ENCODE results near the gene THEM4. TPM values are rescaled to one million over a fixed set of nuclear protein-coding genes. Genes with fewer than 3 reads are reported as not detected.
A peak's percentile ranks its signal among the peaks of the same experiment; 100 is the strongest.
"Not testable (repeated sequence)": the region's sequence is repeated elsewhere in the genome, so short reads cannot be mapped to it uniquely, and the experiment has no call there.

Gene THEM4
- total RNA-seq, 2 experiments from 2014 or later, result 33.5 to 34.0 TPM

- no peak for DNase-seq
- POLR2A ChIA-PET, result interaction anchor here (0.6 kb wide), 1 partner anchor 405 kb away, joined by 6 read pairs; no protein-coding TSS in a partner anchor
- CTCF ChIA-PET, result interaction anchor here (0.6 to 6.2 kb wide), 3 partner anchors 13 to 15 kb away, joined by 5 to 39 read pairs (median 6); no protein-coding TSS in a partner anchor
- no peaks in the 10 kb centered on the region for H3K27me3 Mint-ChIP-seq
- H3K36me3 Mint-ChIP-seq (ENCODE audit: low read depth), result no peaks in the 10 kb centered on the region
- no peaks in the 10 kb centered on the region for H3K9me3 Mint-ChIP-seq
- no peak overlapping the region for H3K4me3 Mint-ChIP-seq
- peaks cover 4% of the 10 kb centered on the region for H3K4me1 Mint-ChIP-seq
- H3K27ac Mint-ChIP-seq, result no peak overlapping the region
Measured at GRCh38 chr1:151860504-151861187, 48.7 kb downstream of the THEM4 start.

DNA sequence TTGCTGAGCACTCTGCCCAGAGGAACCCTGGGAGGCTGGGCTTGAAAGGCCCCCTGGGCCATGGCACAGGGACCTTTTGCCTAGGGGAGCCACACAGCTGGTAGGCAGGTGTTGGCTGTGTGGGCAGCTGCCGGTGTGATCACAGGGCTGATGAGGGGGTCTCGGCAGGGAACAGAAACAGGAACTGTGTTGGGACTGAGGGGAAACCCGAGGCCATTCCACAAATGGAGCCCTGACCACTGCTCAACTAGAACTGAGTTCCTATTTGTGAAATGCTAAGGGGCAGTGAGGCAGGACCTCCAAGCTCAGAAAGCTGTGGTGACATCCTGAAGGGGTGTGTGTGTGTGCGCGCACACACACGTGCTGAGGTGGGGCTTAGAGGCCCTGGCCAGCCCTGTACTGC lies 49.4 kb downstream of the THEM4 start:
- CTCF ChIA-PET, result interaction anchor here (0.8 to 6.2 kb wide), 4 partner anchors 13 to 40 kb away, joined by 3 to 39 read pairs (median 4); no protein-coding TSS in a partner anchor
- Mint-ChIP-seq H3K27ac (peak overlapping the region; percentile 60), H3K4me3 (no peak overlapping the region), H3K27me3 (no peaks in the 10 kb centered on the region), H3K36me3 (ENCODE audit: low read depth) (no peaks in the 10 kb centered on the region), H3K9me3 (no peaks in the 10 kb centered on the region), H3K4me1 (peaks cover 4% of the 10 kb centered on the region)
- no peak for DNase-seq
- POLR2A ChIA-PET, result interaction anchor here (0.6 kb wide), 1 partner anchor 405 kb away, joined by 6 read pairs; no protein-coding TSS in a partner anchor

GRCh38 chr1:151858886-151859665 lies 50.2 kb downstream of the THEM4 start:
- H3K36me3 Mint-ChIP-seq (ENCODE audit: low read depth), result no peaks in the 10 kb centered on the region
- CTCF ChIA-PET, result interaction anchor here (0.8 to 6.2 kb wide), 9 partner anchors 12 to 143 kb away, joined by 3 to 39 read pairs (median 4); partner anchors contain the start of gene C2CD4D

DNA sequence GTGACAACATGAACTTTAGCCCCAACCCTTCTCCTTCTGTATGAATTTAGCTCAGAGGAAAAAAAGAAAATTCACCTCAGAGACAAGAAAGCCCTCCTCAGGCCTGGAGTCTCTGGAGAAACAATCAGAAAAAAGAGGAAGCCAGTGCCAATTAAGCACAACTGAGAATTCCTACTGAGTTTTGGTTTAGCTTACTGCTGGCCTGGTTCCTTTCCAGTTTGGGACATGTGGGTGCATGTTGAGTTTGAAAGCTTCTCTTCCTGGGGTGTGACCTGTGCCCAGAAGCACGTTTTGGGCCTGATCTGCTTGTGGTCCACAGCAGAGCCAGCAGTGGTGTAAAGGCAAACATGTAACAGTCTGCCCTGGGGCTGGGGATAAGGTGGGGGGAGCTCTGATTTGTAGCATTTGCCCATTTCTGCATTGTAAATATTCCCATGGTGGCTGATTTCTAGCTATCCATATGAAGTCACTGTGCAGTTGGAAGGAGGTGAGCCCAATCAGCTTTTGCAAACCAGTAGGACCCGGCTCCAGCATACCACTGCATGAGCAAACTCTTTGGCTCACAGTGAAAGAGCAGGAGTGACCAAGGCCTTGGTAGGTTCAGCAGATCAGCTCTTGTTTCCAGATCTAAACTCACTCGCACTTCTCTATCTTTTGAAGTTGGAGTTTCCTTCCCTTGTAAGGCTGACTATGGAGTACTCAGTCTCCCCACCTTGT lies 51.1 kb downstream of the THEM4 start:
- H3K9me3 Mint-ChIP-seq, result no peaks in the 10 kb centered on the region
- no peak overlapping the region for H3K27ac Mint-ChIP-seq
- no peaks in the 10 kb centered on the region for H3K27me3 Mint-ChIP-seq
- no peak overlapping the region for H3K4me3 Mint-ChIP-seq
- peaks cover 4% of the 10 kb centered on the region for H3K4me1 Mint-ChIP-seq
- no peaks in the 10 kb centered on the region for H3K36me3 Mint-ChIP-seq (ENCODE audit: low read depth)
- ChIA-PET POLR2A (interaction anchor here (0.6 kb wide), 1 partner anchor 96 kb away, joined by 3 read pairs; no protein-coding TSS in a partner anchor), CTCF (interaction anchor here (1.2 to 6.2 kb wide), 6 partner anchors 11 to 144 kb away, joined by 3 to 39 read pairs (median 4); partner anchors contain the start of gene C2CD4D)
- no peak for DNase-seq

More at GRCh38 chr1:151858886-151859665, 50.2 kb downstream of the THEM4 start:
- H3K4me1 Mint-ChIP-seq, result peaks cover 4% of the 10 kb centered on the region
- DNase-seq, result no peak
- no peaks in the 10 kb centered on the region for H3K9me3 Mint-ChIP-seq
- H3K4me3 Mint-ChIP-seq, result no peak overlapping the region
- no peak overlapping the region for H3K27ac Mint-ChIP-seq
- POLR2A ChIA-PET, result no interaction called here
- H3K27me3 Mint-ChIP-seq, result no peaks in the 10 kb centered on the region

- no peaks in the 10 kb centered on the region for H3K27me3 Mint-ChIP-seq
- no peaks in the 10 kb centered on the region for H3K36me3 Mint-ChIP-seq (ENCODE audit: low read depth)
- no peak overlapping the region for H3K27ac Mint-ChIP-seq
- H3K4me1 Mint-ChIP-seq, result peaks cover 4% of the 10 kb centered on the region
- no peaks in the 10 kb centered on the region for H3K9me3 Mint-ChIP-seq
- ChIA-PET POLR2A (no interaction called here), CTCF (interaction anchor here (6.2 kb wide), 1 partner anchor 9 kb away, joined by 39 read pairs; no protein-coding TSS in a partner anchor)
- no peak for DNase-seq
- H3K4me3 Mint-ChIP-seq, result no peak overlapping the region
Measured at GRCh38 chr1:151855933-151856332, 53.4 kb downstream of the THEM4 start.

GRCh38 chr1:151855516-151855915 lies 53.8 kb downstream of the THEM4 start:
- H3K27me3 Mint-ChIP-seq; H3K9me3 Mint-ChIP-seq; DNase-seq; POLR2A ChIA-PET; H3K27ac Mint-ChIP-seq; H3K4me1 Mint-ChIP-seq; H3K4me3 Mint-ChIP-seq; H3K36me3 Mint-ChIP-seq (ENCODE audit: low read depth): not testable (repeated sequence)
- CTCF ChIA-PET, result interaction anchor here (6.2 kb wide), 1 partner anchor 9 kb away, joined by 39 read pairs; no protein-coding TSS in a partner anchor

GRCh38 chr1:151854658-151855057 lies 54.7 kb downstream of the THEM4 start:
- Mint-ChIP-seq H3K4me1 (peaks cover 3% of the 10 kb centered on the region), H3K27me3 (no peaks in the 10 kb centered on the region), H3K36me3 (ENCODE audit: low read depth) (no peaks in the 10 kb centered on the region), H3K27ac (no peak overlapping the region), H3K9me3 (no peaks in the 10 kb centered on the region), H3K4me3 (no peak overlapping the region)
- POLR2A ChIA-PET, result no interaction called here
- DNase-seq, result no peak
- CTCF ChIA-PET, result interaction anchor here (1.4 kb wide), 1 partner anchor 250 kb away, joined by 3 read pairs; no protein-coding TSS in a partner anchor

DNA sequence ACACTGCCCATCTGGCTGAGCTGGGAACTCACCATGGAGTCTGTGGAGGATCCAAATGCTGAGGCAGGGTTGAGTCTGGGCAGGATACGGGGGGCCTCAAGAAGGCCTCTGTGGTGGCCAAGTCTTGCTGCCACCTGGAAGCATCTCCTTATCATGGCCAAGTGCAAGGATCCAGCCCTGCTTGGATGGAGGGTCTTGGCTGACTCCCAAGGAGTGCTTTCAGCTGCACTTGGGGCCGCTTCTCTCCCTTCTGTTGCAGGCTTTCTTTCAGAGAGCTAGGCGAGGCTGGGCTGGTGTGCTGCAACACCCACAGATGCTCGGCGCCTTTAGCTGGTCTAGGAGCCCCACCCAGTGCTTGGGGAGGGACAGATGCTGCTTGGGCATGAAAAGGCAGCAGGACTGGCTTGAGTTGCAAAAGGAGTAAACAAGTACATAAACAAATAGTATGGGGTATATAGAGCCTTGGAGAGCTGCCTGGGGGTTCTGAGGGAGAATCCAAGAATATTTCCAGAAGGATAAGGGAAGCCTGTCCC lies 55.8 kb downstream of the THEM4 start, which contains the start of gene THEM5:
Gene THEM5, minus strand, starts transcription at position 302 of the 533 bp plus-strand sequence. Its CDS starts 147 bp downstream, at position 155.
- DNase-seq, result no peak
- ChIA-PET CTCF (interaction anchor here (0.5 to 1.8 kb wide), 5 partner anchors 15 to 249 kb away, joined by 3 to 4 read pairs (median 3); no protein-coding TSS in a partner anchor), POLR2A (no interaction called here)
- Mint-ChIP-seq H3K27ac (no peak within 1 kb of the TSS), H3K36me3 (ENCODE audit: low read depth) (no peaks in the 10 kb centered on the region), H3K4me1 (peaks cover 7% of the 10 kb centered on the region), H3K9me3 (no peaks in the 10 kb centered on the region), H3K4me3 (no peak within 1 kb of the TSS), H3K27me3 (no peaks in the 10 kb centered on the region)

GRCh38 chr1:151852733-151853132 lies 56.6 kb downstream of the THEM4 start:
- no peak for DNase-seq
- H3K9me3 Mint-ChIP-seq, result no peaks in the 10 kb centered on the region
- ChIA-PET CTCF (interaction anchor here (0.9 to 1.8 kb wide), 3 partner anchors 14 to 46 kb away, joined by 3 to 4 read pairs (median 3); no protein-coding TSS in a partner anchor), POLR2A (no interaction called here)
- H3K27me3 Mint-ChIP-seq, result no peaks in the 10 kb centered on the region
- H3K36me3 Mint-ChIP-seq (ENCODE audit: low read depth), result no peaks in the 10 kb centered on the region
- no peak overlapping the region for H3K4me3 Mint-ChIP-seq
- no peak overlapping the region for H3K27ac Mint-ChIP-seq
- H3K4me1 Mint-ChIP-seq, result peaks cover 7% of the 10 kb centered on the region

GRCh38 chr1:151851886-151852285 lies 57.4 kb downstream of the THEM4 start:
- POLR2A ChIA-PET, result no interaction called here
- CTCF ChIA-PET, result interaction anchor here (0.7 to 1.8 kb wide), 3 partner anchors 15 to 165 kb away, joined by 3 to 4 read pairs (median 3); no protein-coding TSS in a partner anchor

DNA sequence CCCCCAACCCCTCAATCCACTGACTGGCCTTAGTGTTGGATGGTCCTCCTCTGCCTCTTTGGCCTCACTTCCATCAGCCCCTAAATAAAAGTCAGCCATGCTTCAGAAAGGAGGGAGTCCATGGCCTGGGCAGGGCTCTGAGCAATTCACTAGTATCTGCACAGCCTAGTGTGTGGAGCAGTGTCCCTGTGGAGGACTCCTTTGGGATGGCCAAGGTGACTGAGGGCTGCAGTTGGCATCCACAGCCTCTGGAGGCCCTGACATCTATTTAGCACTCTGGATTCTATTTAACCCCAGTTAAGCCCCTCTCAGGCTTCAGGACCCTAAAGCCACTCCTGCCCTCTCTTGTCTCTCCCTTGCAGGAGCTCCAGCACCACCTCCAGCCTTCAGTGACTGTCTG lies 59.4 kb downstream of the THEM4 start:
- Mint-ChIP-seq H3K4me1 (peaks cover 20% of the 10 kb centered on the region), H3K27ac (no peak overlapping the region), H3K4me3 (no peak overlapping the region), H3K9me3 (no peaks in the 10 kb centered on the region), H3K36me3 (ENCODE audit: low read depth) (peaks cover 3% of the 10 kb centered on the region), H3K27me3 (no peaks in the 10 kb centered on the region)
- ChIA-PET POLR2A (no interaction called here), CTCF (interaction anchor here (6.5 kb wide), 1 partner anchor 9 kb away, joined by 39 read pairs; no protein-coding TSS in a partner anchor)
- DNase-seq, result no peak

More at GRCh38 chr1:151851886-151852285, 57.4 kb downstream of the THEM4 start:
- H3K36me3 Mint-ChIP-seq (ENCODE audit: low read depth), result no peaks in the 10 kb centered on the region
- no peaks in the 10 kb centered on the region for H3K9me3 Mint-ChIP-seq
- H3K27ac Mint-ChIP-seq, result no peak overlapping the region
- no peak overlapping the region for H3K4me3 Mint-ChIP-seq
- H3K4me1 Mint-ChIP-seq, result peaks cover 9% of the 10 kb centered on the region
- no peak for DNase-seq
- H3K27me3 Mint-ChIP-seq, result no peaks in the 10 kb centered on the region

- Mint-ChIP-seq H3K27me3 (no peaks in the 10 kb centered on the region), H3K36me3 (ENCODE audit: low read depth) (peaks cover 5% of the 10 kb centered on the region), H3K27ac (no peak overlapping the region), H3K9me3 (no peaks in the 10 kb centered on the region), H3K4me1 (peaks cover 22% of the 10 kb centered on the region), H3K4me3 (no peak overlapping the region)
- POLR2A ChIA-PET, result no interaction called here
- no peak for DNase-seq
- CTCF ChIA-PET, result interaction anchor here (0.7 to 6.5 kb wide), 4 partner anchors 9 to 271 kb away, joined by 3 to 39 read pairs (median 3); partner anchors contain the start of gene C2CD4D
Measured at GRCh38 chr1:151849126-151849525, 60.2 kb downstream of the THEM4 start.

Measured in activated CD4-positive, alpha-beta T cell treated with anti-CD3 and anti-CD28 coated beads, Interleukin-2, amount 10 ng/mL, durations not matched to agents 7 days and 5 days (primary cell).